Gastrocnemius medialis (tissue), 4 donors: Measurements from ENCODE around the gene NKD1.

ENCODE experiments used
- POLR2A ChIP-seq, 2 donors: fragments of 450-650 bp; IDR thresholded peaks; one replicate each; pipeline ENCODE4 v1.6.1; 2017; ENCODE audit warnings: antibody characterized with exemption in 2 of 2, mild to moderate bottlenecking in 2 of 2, moderate library complexity in 2 of 2
- TF ChIP-seq, protein P1 (sequence below), 5 experiments: fragments of 450-650 bp in 3 of 5; fragments of 200-600 bp in 2 of 5; sonication (generic) in 2 of 5; IDR thresholded peaks in 4 of 5; conservative IDR thresholded peaks in 1 of 5; 1 replicate in 4 of 5; 2 replicates in 1 of 5; pipeline ENCODE4 v1.5.1; 2016 to 2019; ENCODE audit warnings: antibody characterized with exemption in 5 of 5, mild to moderate bottlenecking in 3 of 5, moderate library complexity in 3 of 5

DNA sequence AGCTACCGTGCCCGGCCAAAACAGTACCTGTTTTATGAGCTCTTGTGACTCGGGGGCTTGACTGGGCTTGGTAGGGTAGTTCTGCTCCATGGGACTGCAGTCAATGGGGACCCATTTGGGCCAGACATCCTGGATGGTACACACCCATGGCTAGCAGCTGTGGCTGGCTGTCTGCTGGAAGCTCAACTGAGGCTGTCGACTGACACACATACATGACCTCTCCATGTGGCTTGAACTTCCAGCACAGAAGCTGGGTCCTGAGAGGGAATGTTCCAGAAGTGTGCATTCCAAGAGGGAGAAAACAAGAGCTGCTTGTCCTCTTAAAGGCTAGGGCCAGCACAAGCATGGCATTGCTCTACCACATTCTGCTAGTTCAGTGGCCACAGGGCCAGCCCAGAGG lies 14.9 kb upstream of the NKD1 start:
- TF ChIP-seq, protein P1, sequence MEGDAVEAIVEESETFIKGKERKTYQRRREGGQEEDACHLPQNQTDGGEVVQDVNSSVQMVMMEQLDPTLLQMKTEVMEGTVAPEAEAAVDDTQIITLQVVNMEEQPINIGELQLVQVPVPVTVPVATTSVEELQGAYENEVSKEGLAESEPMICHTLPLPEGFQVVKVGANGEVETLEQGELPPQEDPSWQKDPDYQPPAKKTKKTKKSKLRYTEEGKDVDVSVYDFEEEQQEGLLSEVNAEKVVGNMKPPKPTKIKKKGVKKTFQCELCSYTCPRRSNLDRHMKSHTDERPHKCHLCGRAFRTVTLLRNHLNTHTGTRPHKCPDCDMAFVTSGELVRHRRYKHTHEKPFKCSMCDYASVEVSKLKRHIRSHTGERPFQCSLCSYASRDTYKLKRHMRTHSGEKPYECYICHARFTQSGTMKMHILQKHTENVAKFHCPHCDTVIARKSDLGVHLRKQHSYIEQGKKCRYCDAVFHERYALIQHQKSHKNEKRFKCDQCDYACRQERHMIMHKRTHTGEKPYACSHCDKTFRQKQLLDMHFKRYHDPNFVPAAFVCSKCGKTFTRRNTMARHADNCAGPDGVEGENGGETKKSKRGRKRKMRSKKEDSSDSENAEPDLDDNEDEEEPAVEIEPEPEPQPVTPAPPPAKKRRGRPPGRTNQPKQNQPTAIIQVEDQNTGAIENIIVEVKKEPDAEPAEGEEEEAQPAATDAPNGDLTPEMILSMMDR (IDR thresholded peaks at IDR 0.05 in 4 of 5, conservative IDR thresholded peaks at IDR 0.05 in 1 of 5), result no peak
- no peak for TF ChIP-seq POLR2A (IDR thresholded peaks at IDR 0.05)
